Naive thymus-derived CD4-positive, alpha-beta T cell (primary cell): ENCODE results near the gene KLC3. TPM values are rescaled to one million over a fixed set of nuclear protein-coding genes. Genes with fewer than 3 reads are reported as not detected.

Source experiments
- ATAC-seq: fragments of 150-1000 bp; cut with Tn5 transposase; 2 replicates; pipeline ENCODE4 v1.10.0; 2021; ENCODE audit warnings: mild to moderate bottlenecking, moderate library complexity
- CTCF ChIA-PET: fragments of 350-600 bp; sonication (Branson Sonifier 250); formaldehyde crosslinking; loops from one replicate; lab custom pipeline; 2021; ENCODE audit warnings: antibody characterized with exemption; lab: Charles Lee
- POLR2A ChIA-PET: fragments of 350-600 bp; sonication (Branson Sonifier 250); formaldehyde crosslinking; loops from one replicate; lab custom pipeline; 2021; ENCODE audit warnings: antibody characterized with exemption, inconsistent platforms; lab: Charles Lee
- DNase-seq, 9 donors: peaks; one replicate each; pipeline versions ENCODE4 v3.0.0 to v3.0.0-alpha.2; 2020 to 2022; ENCODE audit warnings: mixed read lengths in 1 of 9
- H3K27ac ChIP-seq: one replicate; pipeline ENCODE4 v1.7.0; 2013; ENCODE audit warnings: mild to moderate bottlenecking, low read depth, low read length, moderate library complexity
- H3K27me3 ChIP-seq, 2 donors: one replicate each; pipeline ENCODE4 v1.7.0; 2013; ENCODE audit warnings: low read length in 2 of 2, mild to moderate bottlenecking in 2 of 2, moderate library complexity in 2 of 2; ENCODE audit not compliant: control insufficient read depth in 2 of 2, insufficient read depth in 2 of 2
- H3K36me3 ChIP-seq, 3 experiments: 1 replicate in 2 of 3; 2 replicates in 1 of 3; pipeline ENCODE4 v1.7.0; 2013; ENCODE audit warnings: low read length in 3 of 3, mild to moderate bottlenecking in 3 of 3, moderate library complexity in 1 of 3; ENCODE audit not compliant: insufficient read depth in 3 of 3, control insufficient read depth in 2 of 3
- H3K4me1 ChIP-seq, 2 donors: one replicate each; pipeline ENCODE4 v1.7.0; 2013; ENCODE audit warnings: low read length in 2 of 2, mild to moderate bottlenecking in 2 of 2, moderate library complexity in 1 of 2; ENCODE audit not compliant: control insufficient read depth in 2 of 2, insufficient read depth in 2 of 2
- H3K4me3 ChIP-seq: 2 replicates; pipeline ENCODE4 v1.7.0; 2013; ENCODE audit warnings: mild to moderate bottlenecking, low read length
- H3K9me3 ChIP-seq, 3 experiments: 1 replicate in 2 of 3; 2 replicates in 1 of 3; pipeline ENCODE4 v1.7.0; 2013; ENCODE audit warnings: low read length in 3 of 3; ENCODE audit not compliant: control insufficient read depth in 2 of 3
- H3K27ac Mint-ChIP-seq, 9 donors: one replicate each; pipeline ENCODE4 v1.8.0; 2020 to 2022; ENCODE audit warnings: mixed read lengths in 9 of 9, mild to moderate bottlenecking in 8 of 9, moderate library complexity in 5 of 9, inconsistent platforms in 2 of 9
- H3K27me3 Mint-ChIP-seq, 5 donors: one replicate each; pipeline ENCODE4 v1.8.0; 2021 to 2022; ENCODE audit warnings: mixed read lengths in 5 of 5, mild to moderate bottlenecking in 1 of 5
- H3K36me3 Mint-ChIP-seq, 5 donors: one replicate each; pipeline ENCODE4 v1.8.0; 2020 to 2022; ENCODE audit warnings: mixed read lengths in 5 of 5, mild to moderate bottlenecking in 3 of 5, inconsistent platforms in 1 of 5
- H3K4me1 Mint-ChIP-seq, 7 donors: one replicate each; pipeline ENCODE4 v1.8.0; 2020 to 2022; ENCODE audit warnings: mixed read lengths in 7 of 7, mild to moderate bottlenecking in 3 of 7, inconsistent platforms in 1 of 7
- H3K4me3 Mint-ChIP-seq, 10 donors: one replicate each; pipeline ENCODE4 v1.8.0; 2020 to 2022; ENCODE audit warnings: mild to moderate bottlenecking in 10 of 10, mixed read lengths in 10 of 10, moderate library complexity in 6 of 10, inconsistent platforms in 2 of 10
- H3K9me3 Mint-ChIP-seq, 11 donors: one replicate each; pipeline ENCODE4 v1.8.0; 2020 to 2022; ENCODE audit warnings: mixed read lengths in 11 of 11, mild to moderate bottlenecking in 4 of 11, inconsistent platforms in 1 of 11, moderate library complexity in 1 of 11
- intact Hi-C, 2 donors: fragments of 100-400 bp; cut with micrococcal nuclease; formaldehyde crosslinking; loops; one replicate each; pipeline ENCODE4 v1.15.1; 2023
- polyA plus RNA-seq, 2 donors: library from polyadenylated mRNA; unstranded; fragments of 300-500 nt; fragmentation: Illumina TruSeq; gene quantifications; one replicate each; pipeline ENCODE4 v1.2.3, GENCODE V29; 2021
- total RNA-seq, 6 experiments: library from RNA in 5 of 6; stranded (reverse) in 5 of 6; gene quantifications; 1 replicate in 5 of 6; 2 replicates in 1 of 6; pipeline ENCODE4 v1.2.3 and lab custom pipeline; 2021 to 2026

KLC3 gene
- total and polyA plus RNA-seq, 7 experiments from 2014 or later, result 0.18 TPM; not detected in 6

DNA sequence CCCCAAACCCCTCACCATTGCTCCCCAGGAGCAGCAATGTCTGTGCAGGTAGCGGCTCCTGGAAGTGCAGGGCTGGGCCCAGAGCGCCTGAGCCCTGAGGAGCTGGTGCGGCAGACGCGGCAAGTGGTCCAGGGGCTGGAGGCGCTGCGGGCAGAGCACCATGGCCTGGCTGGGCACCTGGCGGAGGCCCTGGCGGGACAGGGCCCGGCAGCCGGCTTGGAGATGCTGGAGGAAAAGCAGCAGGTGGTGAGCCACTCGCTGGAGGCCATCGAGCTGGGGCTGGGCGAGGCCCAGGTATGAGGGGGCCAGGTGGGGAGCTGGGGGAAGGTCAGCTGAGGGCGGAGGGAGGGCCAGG lies 4.9 kb downstream of the KLC3 start:
- intact Hi-C loops, result no loop called here
- CTCF ChIA-PET, result interaction anchor here (1.1 kb wide), 1 partner anchor 9 kb away, joined by 8 read pairs; no protein-coding TSS in a partner anchor
- Histone ChIP-seq H3K27me3 (peaks cover 0 to 6% of the 10 kb centered on the region in 2 donors), H3K4me3 (no peak overlapping the region), H3K9me3 (no peaks in the 10 kb centered on the region), H3K4me1 (no peaks in the 10 kb centered on the region), H3K36me3 (peaks cover 0 to 3% (median 0%) of the 10 kb centered on the region in 3 experiments), H3K27ac (no peak overlapping the region)
- Mint-ChIP-seq H3K9me3 (no peaks in the 10 kb centered on the region), H3K4me1 (peaks cover 0 to 3% (median 0%) of the 10 kb centered on the region in 7 donors), H3K27me3 (peaks cover 8 to 25% (median 16%) of the 10 kb centered on the region in 5 donors), H3K4me3 (no peak overlapping the region), H3K36me3 (no peaks in the 10 kb centered on the region), H3K27ac (no peak overlapping the region)
- no peak for ATAC-seq
- POLR2A ChIA-PET, result no interaction called here
- DNase-seq, result no peak

DNA sequence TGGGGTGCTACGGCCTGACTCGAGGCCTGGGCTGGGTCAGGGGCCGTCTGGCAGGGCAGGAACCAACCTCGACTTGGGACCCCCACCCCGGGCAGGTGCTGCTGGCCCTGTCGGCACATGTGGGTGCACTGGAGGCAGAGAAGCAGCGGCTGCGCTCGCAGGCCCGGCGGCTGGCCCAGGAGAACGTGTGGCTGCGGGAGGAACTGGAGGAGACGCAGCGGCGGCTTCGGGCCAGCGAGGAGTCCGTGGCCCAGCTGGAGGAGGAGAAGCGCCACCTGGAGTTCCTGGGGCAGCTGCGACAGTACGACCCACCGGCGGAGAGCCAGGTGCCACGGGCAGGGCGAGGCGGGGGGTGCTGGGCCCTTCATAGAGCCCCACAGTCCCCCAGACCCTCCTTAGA lies 5.9 kb downstream of the KLC3 start:
- H3K27me3 Mint-ChIP-seq, result peaks cover 8 to 25% (median 16%) of the 10 kb centered on the region in 5 donors
- no peaks in the 10 kb centered on the region for H3K4me1 ChIP-seq
- no peaks in the 10 kb centered on the region for H3K36me3 Mint-ChIP-seq
- DNase-seq, result no peak
- CTCF ChIA-PET, result interaction anchor here (1.1 kb wide), 1 partner anchor 10 kb away, joined by 8 read pairs; no protein-coding TSS in a partner anchor
- ATAC-seq, result no peak
- peaks cover 0 to under 1% of the 10 kb centered on the region in 2 donors for H3K27me3 ChIP-seq
- peaks cover 0 to 13% (median 0%) of the 10 kb centered on the region in 3 experiments for H3K36me3 ChIP-seq
- H3K27ac Mint-ChIP-seq, result no peak overlapping the region
- no peak overlapping the region for H3K4me3 ChIP-seq
- H3K4me3 Mint-ChIP-seq, result no peak overlapping the region
- H3K9me3 ChIP-seq, result no peaks in the 10 kb centered on the region
- POLR2A ChIA-PET, result no interaction called here
- H3K27ac ChIP-seq, result no peak overlapping the region
- no peaks in the 10 kb centered on the region for H3K9me3 Mint-ChIP-seq
- intact Hi-C loops, result no loop called here
- H3K4me1 Mint-ChIP-seq, result peaks cover 0 to 3% (median 0%) of the 10 kb centered on the region in 7 donors

GRCh38 chr19:45347570-45348366 lies 7.2 kb downstream of the KLC3 start:
- POLR2A ChIA-PET, result no interaction called here
- intact Hi-C loops, result no loop called here
- Histone ChIP-seq H3K4me3 (no peak overlapping the region), H3K36me3 (peaks cover 0 to 26% (median 0%) of the 10 kb centered on the region in 3 experiments), H3K27me3 (no peaks in the 10 kb centered on the region), H3K9me3 (no peaks in the 10 kb centered on the region), H3K4me1 (no peaks in the 10 kb centered on the region), H3K27ac (no peak overlapping the region)
- Mint-ChIP-seq H3K4me1 (peaks cover 0 to 3% (median 0%) of the 10 kb centered on the region in 7 donors), H3K36me3 (no peaks in the 10 kb centered on the region), H3K27ac (no peak overlapping the region), H3K27me3 (peaks cover 8 to 25% (median 16%) of the 10 kb centered on the region in 5 donors), H3K9me3 (no peaks in the 10 kb centered on the region), H3K4me3 (no peak overlapping the region)
- ATAC-seq, result no peak
- no peak for DNase-seq
- CTCF ChIA-PET, result no interaction called here

DNA sequence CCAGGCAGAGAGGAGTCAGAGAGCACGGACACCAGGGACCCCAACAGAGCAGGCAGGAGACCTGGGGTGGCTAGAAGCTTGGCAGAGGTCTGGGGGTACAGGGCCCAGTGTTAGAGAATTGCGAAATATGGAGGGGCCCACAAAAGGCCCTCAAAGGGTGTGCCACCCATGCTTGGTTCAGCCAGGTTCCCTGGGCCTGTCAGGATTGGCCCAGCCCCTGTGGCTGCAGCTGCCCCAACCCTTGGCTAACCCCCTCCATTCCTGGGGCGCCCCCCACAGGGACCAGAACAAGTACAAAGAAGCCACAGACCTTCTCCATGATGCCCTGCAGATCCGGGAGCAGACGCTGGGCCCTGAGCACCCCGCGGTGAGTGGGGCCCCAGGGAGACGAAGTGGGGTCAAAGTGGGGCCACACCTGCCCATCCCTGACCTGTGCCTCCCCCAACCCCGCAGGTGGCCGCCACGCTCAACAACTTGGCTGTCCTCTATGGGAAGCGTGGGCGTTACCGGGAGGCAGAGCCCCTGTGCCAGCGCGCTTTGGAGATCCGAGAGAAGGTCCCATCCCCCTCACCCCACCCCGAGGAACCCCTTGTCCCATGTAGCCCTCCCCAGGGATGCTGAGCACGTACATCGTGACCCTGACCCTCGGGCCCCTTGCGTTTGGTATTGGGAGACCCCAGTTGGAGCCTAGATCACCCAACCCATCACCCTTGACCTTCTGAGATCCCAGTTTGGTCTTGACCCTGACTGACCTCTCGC lies 8.0 kb downstream of the KLC3 start:
- H3K27me3 Mint-ChIP-seq, result peaks cover 7 to 23% (median 14%) of the 10 kb centered on the region in 5 donors
- Histone ChIP-seq H3K9me3 (no peaks in the 10 kb centered on the region), H3K27ac (no peak overlapping the region), H3K27me3 (no peaks in the 10 kb centered on the region), H3K36me3 (peaks cover 0 to 33% (median 0%) of the 10 kb centered on the region in 3 experiments), H3K4me3 (no peak overlapping the region), H3K4me1 (no peaks in the 10 kb centered on the region)
- CTCF ChIA-PET, result no interaction called here
- H3K36me3 Mint-ChIP-seq, result peaks cover 0 to 4% (median 3%) of the 10 kb centered on the region in 5 donors
- no peak overlapping the region for H3K27ac Mint-ChIP-seq
- H3K4me3 Mint-ChIP-seq, result no peak overlapping the region
- POLR2A ChIA-PET, result no interaction called here
- peaks cover 0 to 3% (median 0%) of the 10 kb centered on the region in 7 donors for H3K4me1 Mint-ChIP-seq
- ATAC-seq (no peak), DNase-seq (no peak)
- intact Hi-C loops, result no loop called here
- no peaks in the 10 kb centered on the region for H3K9me3 Mint-ChIP-seq

- no peak for ATAC-seq
- ChIA-PET CTCF (no interaction called here), POLR2A (no interaction called here)
- H3K9me3 Mint-ChIP-seq, result no peaks in the 10 kb centered on the region
- H3K4me1 Mint-ChIP-seq, result peaks cover 0 to 3% (median 0%) of the 10 kb centered on the region in 7 donors
- no peak overlapping the region for H3K4me3 ChIP-seq
- H3K27me3 Mint-ChIP-seq, result peaks cover 6 to 22% (median 11%) of the 10 kb centered on the region in 5 donors
- H3K4me1 ChIP-seq, result no peaks in the 10 kb centered on the region
- no peaks in the 10 kb centered on the region for H3K27me3 ChIP-seq
- H3K9me3 ChIP-seq, result no peaks in the 10 kb centered on the region
- intact Hi-C loops, result no loop called here
- no peak overlapping the region for H3K4me3 Mint-ChIP-seq
- H3K36me3 ChIP-seq, result peaks cover 0 to 39% (median 0%) of the 10 kb centered on the region in 3 experiments
- H3K27ac Mint-ChIP-seq, result no peak overlapping the region
- DNase-seq, result no peak
- no peak overlapping the region for H3K27ac ChIP-seq
- H3K36me3 Mint-ChIP-seq, result peaks cover 0 to 6% (median 4%) of the 10 kb centered on the region in 5 donors
These were observed 8.5 kb downstream of the KLC3 start for GRCh38 chr19:45349126-45349415.

GRCh38 chr19:45349430-45349941 lies 8.9 kb downstream of the KLC3 start:
- no peaks in the 10 kb centered on the region for H3K9me3 ChIP-seq
- no peaks in the 10 kb centered on the region for H3K4me1 ChIP-seq
- ATAC-seq (no peak), DNase-seq (no peak)
- H3K27ac ChIP-seq, result no peak overlapping the region
- H3K27me3 ChIP-seq, result no peaks in the 10 kb centered on the region
- peaks cover 0 to 3% (median 0%) of the 10 kb centered on the region in 7 donors for H3K4me1 Mint-ChIP-seq
- H3K4me3 ChIP-seq, result no peak overlapping the region
- no peak overlapping the region for H3K27ac Mint-ChIP-seq
- CTCF ChIA-PET, result no interaction called here
- peaks cover 6 to 18% (median 6%) of the 10 kb centered on the region in 5 donors for H3K27me3 Mint-ChIP-seq
- POLR2A ChIA-PET, result no interaction called here
- no peak overlapping the region for H3K4me3 Mint-ChIP-seq
- H3K36me3 Mint-ChIP-seq, result peaks cover 0 to 9% (median 4%) of the 10 kb centered on the region in 5 donors
- no peaks in the 10 kb centered on the region for H3K9me3 Mint-ChIP-seq
- intact Hi-C loops, result no loop called here
- H3K36me3 ChIP-seq, result peaks cover 0 to 43% (median 0%) of the 10 kb centered on the region in 3 experiments
